ENCODE measurements around the gene MICU1. TPM values are rescaled to one million over a fixed set of nuclear protein-coding genes. Genes with fewer than 3 reads are reported as not detected.
"Not testable (repeated sequence)": the region's sequence is repeated elsewhere in the genome, so short reads cannot be mapped to it uniquely, and the experiment has no call there.

Gene MICU1
- total RNA-seq, 6 experiments from 2014 or later: 54.7 to 62.7 (median 59.8) TPM

GRCh38 chr10:72407471-72407870 lies 218.4 kb downstream of the MICU1 start:
- Mint-ChIP-seq H3K9me3 (no peaks in the 10 kb centered on the region), H3K36me3 (ENCODE audit: low read depth) (peaks cover 12% of the 10 kb centered on the region), H3K4me3 (no peak overlapping the region), H3K27me3 (ENCODE audit: insufficient read depth) (no peaks in the 10 kb centered on the region), H3K4me1 (ENCODE audit: low read depth) (no peaks in the 10 kb centered on the region), H3K27ac (no peak overlapping the region)
- DNase-seq: no peak
- TF ChIP-seq CTCF (IDR thresholded peaks at IDR 0.05): no peak

GRCh38 chr10:72395581-72395980 lies 230.3 kb downstream of the MICU1 start:
- not testable (repeated sequence) for H3K4me1 Mint-ChIP-seq (ENCODE audit: low read depth); H3K36me3 Mint-ChIP-seq (ENCODE audit: low read depth); H3K4me3 Mint-ChIP-seq; H3K9me3 Mint-ChIP-seq; H3K27me3 Mint-ChIP-seq (ENCODE audit: insufficient read depth); DNase-seq; H3K27ac Mint-ChIP-seq

- Mint-ChIP-seq H3K27me3 (ENCODE audit: insufficient read depth) (no peaks in the 10 kb centered on the region), H3K27ac (no peak overlapping the region), H3K36me3 (ENCODE audit: low read depth) (peaks cover 10% of the 10 kb centered on the region; the same call in 1 of the 2 replicates), H3K4me1 (ENCODE audit: low read depth) (no peaks in the 10 kb centered on the region), H3K4me3 (no peak overlapping the region), H3K9me3 (no peaks in the 10 kb centered on the region)
- DNase-seq: no peak
- no peak for TF ChIP-seq CTCF (IDR thresholded peaks at IDR 0.05)
Observed at GRCh38 chr10:72392571-72392970, 233.3 kb downstream of the MICU1 start.

- no peak for DNase-seq
- Mint-ChIP-seq H3K4me1 (ENCODE audit: low read depth) (no peaks in the 10 kb centered on the region), H3K4me3 (no peak overlapping the region), H3K9me3 (no peaks in the 10 kb centered on the region), H3K36me3 (ENCODE audit: low read depth) (peaks cover 10% of the 10 kb centered on the region; the same call in 1 of the 2 replicates), H3K27me3 (ENCODE audit: insufficient read depth) (no peaks in the 10 kb centered on the region), H3K27ac (no peak overlapping the region)
- TF ChIP-seq CTCF (IDR thresholded peaks at IDR 0.05): no peak
Observed at GRCh38 chr10:72390764-72391163, 235.1 kb downstream of the MICU1 start.

- Mint-ChIP-seq H3K9me3 (no peaks in the 10 kb centered on the region), H3K36me3 (ENCODE audit: low read depth) (peaks cover 5% of the 10 kb centered on the region; the same call in 1 of the 2 replicates), H3K27me3 (ENCODE audit: insufficient read depth) (no peaks in the 10 kb centered on the region), H3K4me3 (no peak overlapping the region), H3K27ac (no peak overlapping the region), H3K4me1 (ENCODE audit: low read depth) (no peaks in the 10 kb centered on the region)
- TF ChIP-seq CTCF (IDR thresholded peaks at IDR 0.05): no peak
- DNase-seq: no peak
Observed at GRCh38 chr10:72389716-72390115, 236.2 kb downstream of the MICU1 start.

GRCh38 chr10:72389014-72389413 lies 236.9 kb downstream of the MICU1 start:
- Mint-ChIP-seq H3K4me1 (ENCODE audit: low read depth) (peaks cover 6% of the 10 kb centered on the region; the same call in 1 of the 2 replicates), H3K36me3 (ENCODE audit: low read depth) (peaks cover 5% of the 10 kb centered on the region; the same call in 1 of the 2 replicates), H3K4me3 (no peak overlapping the region), H3K9me3 (no peaks in the 10 kb centered on the region), H3K27me3 (ENCODE audit: insufficient read depth) (no peaks in the 10 kb centered on the region), H3K27ac (no peak overlapping the region)
- TF ChIP-seq CTCF (IDR thresholded peaks at IDR 0.05): no peak
- DNase-seq: no peak
